ENCODE results near the gene BCAS3.

BCAS3 gene

DNA sequence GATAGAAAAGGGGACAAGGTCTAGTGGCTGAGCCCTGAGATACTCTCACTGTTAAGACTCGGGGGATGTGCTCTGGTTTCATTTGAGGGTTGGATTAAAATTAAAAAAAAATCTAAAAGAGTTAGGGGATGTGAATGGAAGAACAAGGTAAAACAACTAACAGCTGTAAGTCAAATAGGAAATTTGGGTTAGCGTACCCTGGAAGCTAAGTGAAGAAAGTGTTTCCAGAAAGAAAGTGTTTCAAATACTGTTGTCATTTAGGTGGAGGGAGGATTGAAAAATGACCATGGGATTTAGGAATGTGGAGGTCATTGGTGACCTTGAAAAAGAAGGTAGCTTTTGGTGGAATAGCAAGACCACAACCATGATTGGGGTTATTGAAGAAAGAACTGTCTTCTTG is 40.0 kb upstream of the BCAS3 start:
- Histone ChIP-seq H3K27ac (ENCODE audit: low read depth, low read length) (no peak overlapping the region), H3K36me3 (ENCODE audit: control insufficient read depth, insufficient read depth, low read length) (no peaks in the 10 kb centered on the region), H3K4me2 (ENCODE audit: low read length) (no peak overlapping the region)

DNA sequence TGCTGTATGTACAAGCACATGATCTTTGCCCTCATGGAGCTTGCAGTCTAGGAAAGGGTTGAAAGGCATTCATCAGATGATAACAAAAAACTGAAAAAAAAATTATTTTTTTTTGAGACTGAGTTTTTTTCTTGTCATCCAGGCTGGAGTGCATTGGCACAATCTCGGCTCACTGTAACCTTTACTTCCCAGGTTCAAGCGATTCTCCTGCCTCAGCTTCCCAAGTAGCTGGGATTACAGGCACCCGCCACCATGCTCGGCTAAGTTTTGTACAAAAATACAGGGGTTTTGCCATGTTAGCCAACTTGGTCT is 38.7 kb upstream of the BCAS3 start:
- H3K9ac ChIP-seq (ENCODE audit: low read length), result no peak overlapping the region
- no CpG with 5 or more reads among the region's 4 CpGs for WGBS (ENCODE audit: extremely low coverage, insufficient coverage, low lambda C conversion rate)

More for the DNA sequence above, 40.0 kb upstream of the BCAS3 start:
- no peak overlapping the region for H3K56ac ChIP-seq (ENCODE audit: low read length)
- H3K23ac ChIP-seq (ENCODE audit: low read length), result no peak overlapping the region
- H3K27me3 ChIP-seq (ENCODE audit: insufficient read depth, low read length, poor library complexity), result no peaks in the 10 kb centered on the region
- no peak overlapping the region for H2BK120ac ChIP-seq (ENCODE audit: low read depth, low read length)
- H2BK5ac ChIP-seq (ENCODE audit: low read length), result no peak overlapping the region
- H3K79me1 ChIP-seq (ENCODE audit: low read length), result no peaks in the 10 kb centered on the region
- no peak overlapping the region for H3K4ac ChIP-seq (ENCODE audit: low read depth, low read length)
- no peak overlapping the region for H4K5ac ChIP-seq (ENCODE audit: low read length)
- H3K4me1 ChIP-seq (ENCODE audit: control insufficient read depth, low read depth, low read length), result no peaks in the 10 kb centered on the region
- no peak overlapping the region for H3K4me3 ChIP-seq (ENCODE audit: low read length)
- H3K9ac ChIP-seq (ENCODE audit: low read length), result no peak overlapping the region
- DNase-seq, result no peak
- no peaks in the 10 kb centered on the region for H3K79me2 ChIP-seq (ENCODE audit: control insufficient read depth, insufficient read depth, low read length)
- WGBS (ENCODE audit: extremely low coverage, insufficient coverage, low lambda C conversion rate), result no CpG with 5 or more reads among the region's 2 CpGs
- no peak overlapping the region for H3K18ac ChIP-seq (ENCODE audit: low read length)
- no peak overlapping the region for H2BK15ac ChIP-seq (replicated peaks; ENCODE audit: low read depth)
- no peak overlapping the region for H4K8ac ChIP-seq (ENCODE audit: low read depth, low read length)
- H2AK5ac ChIP-seq (ENCODE audit: low read length), result no peak overlapping the region

DNA sequence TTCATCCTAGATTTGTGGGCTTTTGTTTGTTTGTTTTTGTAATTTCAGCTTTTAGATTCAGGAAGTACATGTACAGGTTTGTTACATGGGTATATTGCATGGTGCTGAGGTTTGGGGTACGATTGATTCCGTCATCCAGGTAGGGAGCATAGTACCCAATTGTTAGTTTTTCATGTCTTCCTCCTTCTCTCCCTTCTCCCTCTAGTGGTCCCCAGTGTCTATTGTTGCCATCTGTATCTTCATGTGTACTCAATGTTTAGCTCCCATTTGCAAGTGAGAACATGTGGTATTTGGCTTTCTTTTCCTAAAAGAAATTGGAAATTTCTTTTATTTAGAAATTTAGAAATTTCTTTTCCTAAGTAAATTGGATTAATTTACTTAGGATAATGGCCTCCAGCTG is 37.1 kb upstream of the BCAS3 start:
- H2BK120ac ChIP-seq (ENCODE audit: low read depth, low read length), result no peak overlapping the region
- H2BK15ac ChIP-seq (replicated peaks; ENCODE audit: low read depth), result no peak overlapping the region
- no peak overlapping the region for H3K27ac ChIP-seq (ENCODE audit: low read depth, low read length)
- H3K56ac ChIP-seq (ENCODE audit: low read length), result no peak overlapping the region
- H3K79me2 ChIP-seq (ENCODE audit: control insufficient read depth, insufficient read depth, low read length), result no peaks in the 10 kb centered on the region
- no peak overlapping the region for H4K5ac ChIP-seq (ENCODE audit: low read length)
- no peaks in the 10 kb centered on the region for H3K36me3 ChIP-seq (ENCODE audit: control insufficient read depth, insufficient read depth, low read length)
- no peak overlapping the region for H3K18ac ChIP-seq (ENCODE audit: low read length)
- H3K79me1 ChIP-seq (ENCODE audit: low read length), result no peaks in the 10 kb centered on the region
- no peak overlapping the region for H2BK5ac ChIP-seq (ENCODE audit: low read length)
- no peak overlapping the region for H2AK5ac ChIP-seq (ENCODE audit: low read length)
- H3K23ac ChIP-seq (ENCODE audit: low read length), result no peak overlapping the region
- H3K9ac ChIP-seq (ENCODE audit: low read length), result no peak overlapping the region
- no peak overlapping the region for H3K4me3 ChIP-seq (ENCODE audit: low read length)
- no peaks in the 10 kb centered on the region for H3K4me1 ChIP-seq (ENCODE audit: control insufficient read depth, low read depth, low read length)
- no peaks in the 10 kb centered on the region for H3K27me3 ChIP-seq (ENCODE audit: insufficient read depth, low read length, poor library complexity)
- H4K8ac ChIP-seq (ENCODE audit: low read depth, low read length), result no peak overlapping the region
- peak; percentile 45 for DNase-seq
- H3K4ac ChIP-seq (ENCODE audit: low read depth, low read length), result no peak overlapping the region
- WGBS (ENCODE audit: extremely low coverage, insufficient coverage, low lambda C conversion rate), result no CpG with 5 or more reads among the region's 2 CpGs
- H3K4me2 ChIP-seq (ENCODE audit: low read length), result no peak overlapping the region

More for the DNA sequence above, 38.7 kb upstream of the BCAS3 start:
- no peak overlapping the region for H3K4me3 ChIP-seq (ENCODE audit: low read length)
- no peak overlapping the region for H2BK5ac ChIP-seq (ENCODE audit: low read length)
- H4K8ac ChIP-seq (ENCODE audit: low read depth, low read length), result no peak overlapping the region
- H3K4me2 ChIP-seq (ENCODE audit: low read length), result no peak overlapping the region
- H3K4me1 ChIP-seq (ENCODE audit: control insufficient read depth, low read depth, low read length), result no peaks in the 10 kb centered on the region
- H2BK15ac ChIP-seq (replicated peaks; ENCODE audit: low read depth), result no peak overlapping the region
- H3K36me3 ChIP-seq (ENCODE audit: control insufficient read depth, insufficient read depth, low read length), result no peaks in the 10 kb centered on the region
- H3K27me3 ChIP-seq (ENCODE audit: insufficient read depth, low read length, poor library complexity), result no peaks in the 10 kb centered on the region
- no peak overlapping the region for H4K5ac ChIP-seq (ENCODE audit: low read length)
- no peak overlapping the region for H3K56ac ChIP-seq (ENCODE audit: low read length)
- H3K27ac ChIP-seq (ENCODE audit: low read depth, low read length), result no peak overlapping the region
- no peak overlapping the region for H3K18ac ChIP-seq (ENCODE audit: low read length)
- H3K4ac ChIP-seq (ENCODE audit: low read depth, low read length), result no peak overlapping the region
- no peak overlapping the region for H2AK5ac ChIP-seq (ENCODE audit: low read length)
- no peaks in the 10 kb centered on the region for H3K79me2 ChIP-seq (ENCODE audit: control insufficient read depth, insufficient read depth, low read length)
- DNase-seq, result no peak
- no peak overlapping the region for H3K23ac ChIP-seq (ENCODE audit: low read length)
- H3K79me1 ChIP-seq (ENCODE audit: low read length), result no peaks in the 10 kb centered on the region
- no peak overlapping the region for H2BK120ac ChIP-seq (ENCODE audit: low read depth, low read length)

DNA sequence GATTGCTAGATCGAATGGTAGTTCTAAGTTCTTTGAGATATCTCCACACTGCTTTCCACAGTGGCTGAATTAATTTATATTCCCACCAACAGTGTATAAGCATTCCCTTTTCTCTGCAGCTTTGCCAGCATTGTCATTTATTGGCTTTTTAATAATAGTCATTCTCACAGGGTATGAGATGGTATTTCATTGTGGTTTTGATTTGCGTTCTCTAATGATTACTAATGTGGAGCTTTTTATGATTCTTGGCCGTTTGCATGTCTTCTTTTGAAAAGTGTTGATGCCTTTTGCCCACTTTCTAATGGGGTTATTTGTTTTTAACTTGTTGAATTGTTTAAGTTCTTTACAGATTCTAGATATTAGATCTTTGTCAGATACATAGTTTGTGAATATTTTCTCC is 36.5 kb upstream of the BCAS3 start:
- H3K23ac ChIP-seq (ENCODE audit: low read length), result no peak overlapping the region
- no peak overlapping the region for H2BK5ac ChIP-seq (ENCODE audit: low read length)
- no peaks in the 10 kb centered on the region for H3K79me2 ChIP-seq (ENCODE audit: control insufficient read depth, insufficient read depth, low read length)
- H2AK5ac ChIP-seq (ENCODE audit: low read length), result no peak overlapping the region
- no peak overlapping the region for H4K5ac ChIP-seq (ENCODE audit: low read length)
- no peak overlapping the region for H3K9ac ChIP-seq (ENCODE audit: low read length)
- H2BK120ac ChIP-seq (ENCODE audit: low read depth, low read length), result no peak overlapping the region
- no peak overlapping the region for H4K8ac ChIP-seq (ENCODE audit: low read depth, low read length)
- H3K27ac ChIP-seq (ENCODE audit: low read depth, low read length), result no peak overlapping the region
- no peak for DNase-seq
- no peak overlapping the region for H2BK15ac ChIP-seq (replicated peaks; ENCODE audit: low read depth)
- no CpG with 5 or more reads among the region's 3 CpGs for WGBS (ENCODE audit: extremely low coverage, insufficient coverage, low lambda C conversion rate)
- no peak overlapping the region for H3K4me2 ChIP-seq (ENCODE audit: low read length)
- H3K79me1 ChIP-seq (ENCODE audit: low read length), result no peaks in the 10 kb centered on the region
- no peaks in the 10 kb centered on the region for H3K36me3 ChIP-seq (ENCODE audit: control insufficient read depth, insufficient read depth, low read length)
- H3K27me3 ChIP-seq (ENCODE audit: insufficient read depth, low read length, poor library complexity), result no peaks in the 10 kb centered on the region
- H3K4me1 ChIP-seq (ENCODE audit: control insufficient read depth, low read depth, low read length), result no peaks in the 10 kb centered on the region
- H3K56ac ChIP-seq (ENCODE audit: low read length), result no peak overlapping the region
- no peak overlapping the region for H3K4ac ChIP-seq (ENCODE audit: low read depth, low read length)
- no peak overlapping the region for H3K4me3 ChIP-seq (ENCODE audit: low read length)
- no peak overlapping the region for H3K18ac ChIP-seq (ENCODE audit: low read length)

DNA sequence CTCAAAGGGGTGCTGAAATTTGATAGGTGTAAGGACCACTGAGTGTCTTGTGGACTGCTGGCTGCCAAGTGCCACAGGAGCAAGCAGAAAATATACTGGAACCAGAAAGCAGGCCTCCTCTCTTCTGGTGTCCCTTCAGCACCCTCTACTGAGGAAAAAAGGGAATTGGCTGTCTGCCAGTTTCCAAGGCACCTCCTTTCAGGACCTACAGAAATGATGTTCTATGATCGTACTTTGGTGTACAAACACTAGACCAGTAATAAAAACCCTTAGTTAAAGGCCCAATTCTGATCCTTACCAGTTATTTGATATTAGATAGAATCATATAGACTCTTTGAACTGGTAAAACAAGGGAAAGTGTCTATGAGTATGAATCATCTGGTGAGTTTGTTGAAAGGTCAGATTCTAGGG is 35.8 kb upstream of the BCAS3 start:
- no CpG with 5 or more reads among the region's 1 CpG for WGBS (ENCODE audit: extremely low coverage, insufficient coverage, low lambda C conversion rate)

DNA sequence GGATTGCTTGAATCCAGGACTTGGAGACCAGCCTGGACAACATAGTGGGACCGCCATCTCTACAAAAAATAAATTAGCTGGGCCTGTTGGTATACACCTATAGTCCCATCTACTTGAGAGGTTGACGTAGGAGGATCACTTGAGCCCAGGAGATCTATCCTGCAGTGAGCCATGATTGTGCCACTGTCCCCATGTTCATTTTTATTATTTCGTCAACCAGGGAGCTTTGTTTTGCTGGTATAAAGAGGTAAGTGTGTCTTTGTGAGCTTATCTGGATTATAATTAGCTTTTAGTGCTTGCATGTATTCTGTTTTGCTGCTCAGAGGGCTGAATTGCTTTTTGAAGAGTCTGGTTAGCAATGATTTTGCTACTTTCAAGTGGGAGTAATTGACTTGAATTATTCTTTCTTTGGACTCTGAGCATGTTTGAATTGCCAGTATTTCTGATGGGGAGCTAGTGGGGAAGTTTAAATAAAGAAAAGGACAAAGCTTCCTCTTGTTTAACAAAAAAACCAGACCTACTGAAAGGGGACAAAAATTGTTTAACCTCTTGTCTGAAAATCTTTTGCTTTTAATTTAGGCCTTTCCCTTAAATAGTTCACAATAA is 31.6 kb upstream of the BCAS3 start:
- H3K4ac ChIP-seq (ENCODE audit: low read depth, low read length), result no peak overlapping the region
- H2BK120ac ChIP-seq (ENCODE audit: low read depth, low read length), result no peak overlapping the region
- H2BK15ac ChIP-seq (replicated peaks; ENCODE audit: low read depth), result no peak overlapping the region
- H3K18ac ChIP-seq (ENCODE audit: low read length), result no peak overlapping the region
- no peak overlapping the region for H3K9ac ChIP-seq (ENCODE audit: low read length)
- H3K4me3 ChIP-seq (ENCODE audit: low read length), result no peak overlapping the region
- no peak for DNase-seq
- H3K79me1 ChIP-seq (ENCODE audit: low read length), result no peaks in the 10 kb centered on the region
- WGBS (ENCODE audit: extremely low coverage, insufficient coverage, low lambda C conversion rate), result no CpG with 5 or more reads among the region's 3 CpGs
- H4K8ac ChIP-seq (ENCODE audit: low read depth, low read length), result no peak overlapping the region
- no peaks in the 10 kb centered on the region for H3K79me2 ChIP-seq (ENCODE audit: control insufficient read depth, insufficient read depth, low read length)
- no peak overlapping the region for H3K4me2 ChIP-seq (ENCODE audit: low read length)
- no peak overlapping the region for H3K23ac ChIP-seq (ENCODE audit: low read length)
- no peak overlapping the region for H2AK5ac ChIP-seq (ENCODE audit: low read length)
- no peak overlapping the region for H3K56ac ChIP-seq (ENCODE audit: low read length)
- H2BK5ac ChIP-seq (ENCODE audit: low read length), result no peak overlapping the region
- H4K5ac ChIP-seq (ENCODE audit: low read length), result no peak overlapping the region
- H3K4me1 ChIP-seq (ENCODE audit: control insufficient read depth, low read depth, low read length), result no peaks in the 10 kb centered on the region
- no peaks in the 10 kb centered on the region for H3K36me3 ChIP-seq (ENCODE audit: control insufficient read depth, insufficient read depth, low read length)
- no peaks in the 10 kb centered on the region for H3K27me3 ChIP-seq (ENCODE audit: insufficient read depth, low read length, poor library complexity)
- H3K27ac ChIP-seq (ENCODE audit: low read depth, low read length), result no peak overlapping the region

More for the DNA sequence above, 35.8 kb upstream of the BCAS3 start:
- Histone ChIP-seq H3K4me2 (ENCODE audit: low read length) (no peak overlapping the region), H2BK5ac (ENCODE audit: low read length) (no peak overlapping the region), H2AK5ac (ENCODE audit: low read length) (no peak overlapping the region), H3K4me1 (ENCODE audit: control insufficient read depth, low read depth, low read length) (no peaks in the 10 kb centered on the region), H3K9ac (ENCODE audit: low read length) (no peak overlapping the region), H3K4me3 (ENCODE audit: low read length) (no peak overlapping the region), H2BK15ac (replicated peaks; ENCODE audit: low read depth) (no peak overlapping the region), H3K79me2 (ENCODE audit: control insufficient read depth, insufficient read depth, low read length) (no peaks in the 10 kb centered on the region), H3K27me3 (ENCODE audit: insufficient read depth, low read length, poor library complexity) (no peaks in the 10 kb centered on the region), H4K5ac (ENCODE audit: low read length) (no peak overlapping the region), H3K18ac (ENCODE audit: low read length) (no peak overlapping the region), H3K36me3 (ENCODE audit: control insufficient read depth, insufficient read depth, low read length) (no peaks in the 10 kb centered on the region), H3K79me1 (ENCODE audit: low read length) (no peaks in the 10 kb centered on the region), H2BK120ac (ENCODE audit: low read depth, low read length) (no peak overlapping the region), H3K4ac (ENCODE audit: low read depth, low read length) (no peak overlapping the region), H4K8ac (ENCODE audit: low read depth, low read length) (no peak overlapping the region), H3K27ac (ENCODE audit: low read depth, low read length) (no peak overlapping the region), H3K56ac (ENCODE audit: low read length) (no peak overlapping the region), H3K23ac (ENCODE audit: low read length) (no peak overlapping the region)
- DNase-seq, result peak; percentile 80

Measured in mesendoderm (in vitro differentiated cells).